ENCODE data around the gene P2RX4.
"Not testable (repeated sequence)": the region's sequence is repeated elsewhere in the genome, so short reads cannot be mapped to it uniquely, and the experiment has no call there.

Gene P2RX4

GRCh38 chr12:121245951-121246350 lies 36.0 kb downstream of the P2RX4 start:
- DNase-seq: no peak

- DNase-seq: no peak
These were observed 37.1 kb downstream of the P2RX4 start for GRCh38 chr12:121246893-121247557.

GRCh38 chr12:121248622-121249021 lies 38.7 kb downstream of the P2RX4 start:
- DNase-seq: peak in 1 of 2 experiments; percentile 15

- no peak for DNase-seq
These were observed 40.4 kb downstream of the P2RX4 start for GRCh38 chr12:121250359-121250758.

- no peak for DNase-seq
These were observed 41.9 kb downstream of the P2RX4 start for GRCh38 chr12:121251838-121252237.

- no peak for DNase-seq
These were observed 42.9 kb downstream of the P2RX4 start for GRCh38 chr12:121252712-121253345.

- DNase-seq: no peak
These were observed 43.9 kb downstream of the P2RX4 start for GRCh38 chr12:121253638-121254335.

GRCh38 chr12:121255433-121255832 lies 45.5 kb downstream of the P2RX4 start:
- peak in 1 of 2 experiments; percentile 15 for DNase-seq

- not testable (repeated sequence) for DNase-seq
These were observed 47.9 kb downstream of the P2RX4 start for GRCh38 chr12:121257704-121258449.

GRCh38 chr12:121259074-121259473 lies 49.1 kb downstream of the P2RX4 start:
- DNase-seq: no peak

- DNase-seq: no peak
These were observed 50.2 kb downstream of the P2RX4 start for GRCh38 chr12:121260091-121260490.

- DNase-seq: no peak
These were observed 51.5 kb downstream of the P2RX4 start for GRCh38 chr12:121261398-121261797.

- DNase-seq: no peak
These were observed 53.4 kb downstream of the P2RX4 start for GRCh38 chr12:121263206-121263935.

GRCh38 chr12:121264135-121264534 lies 54.2 kb downstream of the P2RX4 start:
- no peak for DNase-seq

GRCh38 chr12:121264951-121265515 lies 55.1 kb downstream of the P2RX4 start:
- no peak for DNase-seq

- no peak for DNase-seq
These were observed 57.9 kb downstream of the P2RX4 start for GRCh38 chr12:121267822-121268221.

- no peak for DNase-seq
These were observed 63.5 kb downstream of the P2RX4 start for GRCh38 chr12:121273364-121273896.

- no peak for DNase-seq
These were observed 64.3 kb downstream of the P2RX4 start for GRCh38 chr12:121274036-121274763.

GRCh38 chr12:121277374-121277759 lies 67.4 kb downstream of the P2RX4 start:
- no peak for DNase-seq

GRCh38 chr12:121278169-121279070 lies 68.5 kb downstream of the P2RX4 start:
- DNase-seq: no peak
